GM12801 (cell line): Measurements from ENCODE around the gene MMP8.

Experiments
- CTCF ChIP-seq: IDR thresholded peaks from one replicate; pipeline ENCODE4 v1.5.1; 2011; ENCODE audit warnings: control low read depth; ENCODE audit not compliant: insufficient read length; ENCODE audit errors: extremely low read depth

MMP8 gene

DNA sequence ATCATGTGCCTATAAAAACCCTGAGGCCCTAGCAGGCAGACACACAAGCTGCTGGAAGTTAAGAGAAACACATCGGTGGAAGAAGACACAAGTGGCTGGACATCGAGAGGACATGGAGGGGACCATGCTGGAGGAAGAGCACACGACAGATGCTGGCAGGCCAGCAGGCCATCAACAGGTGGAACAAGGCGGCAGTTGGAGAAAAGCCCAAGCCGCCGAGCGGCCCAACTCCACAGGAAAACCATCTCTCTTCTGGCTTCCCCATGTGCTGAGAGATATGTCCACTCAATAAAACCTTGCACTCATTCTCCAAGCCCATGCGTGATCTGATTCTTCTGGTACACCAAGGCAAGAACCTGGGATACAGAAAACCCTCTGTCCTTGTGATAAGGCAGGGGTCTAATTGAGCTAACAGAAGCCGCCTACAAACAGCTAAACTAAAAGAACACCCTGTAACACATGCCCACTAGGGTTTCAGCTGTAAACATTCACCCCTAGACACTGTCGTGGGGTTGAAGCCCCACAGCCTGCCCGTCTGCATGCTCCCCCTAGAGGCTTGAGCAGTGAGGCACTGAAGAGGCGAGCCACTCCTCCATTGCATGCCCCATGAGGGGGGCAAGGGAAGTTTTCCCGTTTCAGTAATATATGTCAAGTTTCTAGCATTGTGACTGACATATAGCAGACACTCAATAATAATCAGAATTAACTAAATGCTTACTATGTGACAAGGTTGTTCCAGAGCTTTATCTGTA lies 60.6 kb downstream of the MMP8 start:
- no peak for TF ChIP-seq CTCF

GRCh38 chr11:102662607-102663006 lies 62.1 kb downstream of the MMP8 start:
- no peak for TF ChIP-seq CTCF
